Naive B cell (primary cell): ENCODE results near the gene TFRC. TPM values are rescaled to one million over a fixed set of nuclear protein-coding genes. Genes with fewer than 3 reads are reported as not detected.
"Not testable (repeated sequence)": the region's sequence is repeated elsewhere in the genome, so short reads cannot be mapped to it uniquely, and the experiment has no call there.

ENCODE experiments used
- ATAC-seq, 2 donors: fragments of 150-1000 bp; cut with Tn5 transposase; 2 replicates each; pipeline ENCODE4 v1.10.0; 2021; ENCODE audit warnings: low read depth in 2 of 2, mild to moderate bottlenecking in 2 of 2, moderate library complexity in 2 of 2
- DNase-seq: peaks from one replicate; pipeline ENCODE4 v3.0.0; 2022
- H3K27ac Mint-ChIP-seq, 6 donors: one replicate each; pipeline ENCODE4 v1.8.0; 2020 to 2022; ENCODE audit warnings: mild to moderate bottlenecking in 6 of 6, mixed read lengths in 6 of 6, moderate library complexity in 5 of 6, inconsistent platforms in 2 of 6
- H3K27me3 Mint-ChIP-seq, 3 donors: one replicate each; pipeline ENCODE4 v1.8.0; 2021 to 2022; ENCODE audit warnings: mixed read lengths in 3 of 3, mild to moderate bottlenecking in 1 of 3
- H3K36me3 Mint-ChIP-seq, 2 donors: one replicate each; pipeline ENCODE4 v1.8.0; 2020 to 2022; ENCODE audit warnings: mixed read lengths in 2 of 2, inconsistent platforms in 1 of 2, mild to moderate bottlenecking in 1 of 2
- H3K4me1 Mint-ChIP-seq, 3 donors: one replicate each; pipeline ENCODE4 v1.8.0; 2020 to 2022; ENCODE audit warnings: mixed read lengths in 3 of 3, inconsistent platforms in 1 of 3, mild to moderate bottlenecking in 1 of 3, moderate library complexity in 1 of 3
- H3K4me3 Mint-ChIP-seq, 8 donors: one replicate each; pipeline ENCODE4 v1.8.0; 2020 to 2022; ENCODE audit warnings: mild to moderate bottlenecking in 8 of 8, mixed read lengths in 8 of 8, moderate library complexity in 8 of 8, inconsistent platforms in 2 of 8
- H3K9me3 Mint-ChIP-seq, 7 donors: one replicate each; pipeline ENCODE4 v1.8.0; 2020 to 2022; ENCODE audit warnings: mixed read lengths in 7 of 7, mild to moderate bottlenecking in 5 of 7, inconsistent platforms in 2 of 7, moderate library complexity in 1 of 7
- polyA plus RNA-seq, 6 donors: library from polyadenylated mRNA; unstranded; fragments of 300-500 nt; fragmentation: Illumina TruSeq; gene quantifications; one replicate each; pipeline ENCODE4 v1.2.3, GENCODE V29; 2021; ENCODE audit warnings: low read depth in 6 of 6

Gene TFRC
- polyA plus RNA-seq, 6 donors from 2014 or later = 15.0 to 33.8 (median 25.4) TPM

DNA sequence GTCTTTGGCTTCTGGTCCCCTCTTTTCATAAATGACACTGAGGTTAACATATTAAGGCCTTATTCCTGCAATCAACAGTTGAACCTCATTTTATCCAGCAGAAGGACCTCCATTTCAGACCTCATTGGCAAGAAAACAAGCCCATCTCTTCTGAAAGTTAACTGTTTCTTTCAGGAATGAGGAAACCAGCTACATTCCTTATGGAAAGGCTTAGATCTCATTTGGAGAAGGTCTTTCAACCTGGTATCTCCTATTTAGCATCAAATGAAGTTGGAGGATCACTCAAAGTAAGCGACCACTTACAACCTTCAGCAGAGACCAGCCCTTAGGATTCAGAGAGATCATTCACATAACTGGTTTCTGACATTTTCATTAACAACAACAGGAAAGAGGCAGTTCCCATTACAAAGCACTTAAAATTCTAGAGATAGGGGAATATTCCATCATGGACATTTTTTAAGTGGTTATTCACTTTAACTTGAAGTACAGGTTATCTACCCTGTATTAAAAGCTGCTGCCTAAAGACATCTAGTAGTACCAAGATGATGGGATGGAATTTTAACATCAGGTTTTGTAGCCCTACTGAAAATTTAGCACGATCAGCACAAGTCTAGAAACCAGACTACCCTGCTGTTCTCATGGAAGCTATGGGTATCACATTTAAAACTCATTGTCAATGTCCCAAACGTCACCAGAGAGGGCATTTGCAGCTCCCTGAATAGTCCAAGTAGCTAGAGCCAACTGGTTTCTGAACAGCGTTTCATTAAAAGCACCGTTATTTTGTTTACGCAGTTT is 30.4 kb downstream of the TFRC start:
- no peaks in the 10 kb centered on the region for H3K9me3 Mint-ChIP-seq
- H3K36me3 Mint-ChIP-seq = peaks cover 20% of the 10 kb centered on the region in 2 donors
- H3K4me3 Mint-ChIP-seq = no peak overlapping the region
- no peaks in the 10 kb centered on the region for H3K27me3 Mint-ChIP-seq
- no peaks in the 10 kb centered on the region for H3K4me1 Mint-ChIP-seq
- H3K27ac Mint-ChIP-seq = peak overlapping the region in 2 of 6 donors; percentile 17 to 73
- no peak for ATAC-seq
- DNase-seq = no peak

DNA sequence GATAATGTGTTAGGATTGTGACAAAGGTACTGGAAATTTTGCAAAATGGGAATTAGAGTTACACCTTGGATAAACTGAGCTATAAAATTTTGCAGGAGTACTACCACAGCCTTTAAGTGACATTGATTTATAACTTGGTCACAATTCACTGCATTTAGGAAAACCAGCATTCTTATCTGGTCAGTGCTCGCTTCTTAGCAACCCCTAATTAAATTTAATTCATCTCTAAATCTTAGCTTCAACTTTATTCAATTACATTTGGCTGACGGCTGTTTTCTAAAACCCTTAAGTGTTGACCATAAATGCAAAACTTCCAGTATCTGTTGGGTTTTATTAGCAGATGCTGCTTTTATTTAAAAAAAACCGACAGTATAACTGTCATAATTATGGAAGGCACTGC is 31.3 kb downstream of the TFRC start:
- peaks cover 20% of the 10 kb centered on the region in 2 donors for H3K36me3 Mint-ChIP-seq
- no peak overlapping the region for H3K27ac Mint-ChIP-seq
- no peaks in the 10 kb centered on the region for H3K4me1 Mint-ChIP-seq
- ATAC-seq (no peak), DNase-seq (no peak)
- H3K9me3 Mint-ChIP-seq = no peaks in the 10 kb centered on the region
- no peak overlapping the region for H3K4me3 Mint-ChIP-seq
- no peaks in the 10 kb centered on the region for H3K27me3 Mint-ChIP-seq

DNA sequence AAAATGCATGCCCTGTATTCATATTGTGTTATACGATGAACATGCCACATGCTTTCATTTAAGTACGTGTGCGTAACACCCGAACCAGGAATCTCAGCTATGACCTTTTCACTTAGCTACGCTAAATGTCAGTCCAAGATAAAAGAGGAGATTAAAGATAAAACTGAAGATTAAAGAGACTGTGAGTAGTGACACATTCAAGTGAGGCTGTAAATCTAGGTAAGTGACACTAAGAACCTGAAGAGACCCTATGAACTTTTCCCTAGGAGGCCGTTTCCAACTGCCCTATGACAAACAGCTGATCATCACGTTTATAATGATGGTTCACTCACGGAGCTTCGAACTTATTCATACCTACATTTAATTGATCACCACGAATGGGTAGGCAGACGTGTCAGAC is 32.2 kb downstream of the TFRC start:
- Mint-ChIP-seq H3K9me3 (no peaks in the 10 kb centered on the region), H3K36me3 (peaks cover 12 to 13% of the 10 kb centered on the region in 2 donors), H3K4me3 (no peak overlapping the region), H3K4me1 (no peaks in the 10 kb centered on the region), H3K27ac (no peak overlapping the region), H3K27me3 (no peaks in the 10 kb centered on the region)
- ATAC-seq (no peak), DNase-seq (no peak)

DNA sequence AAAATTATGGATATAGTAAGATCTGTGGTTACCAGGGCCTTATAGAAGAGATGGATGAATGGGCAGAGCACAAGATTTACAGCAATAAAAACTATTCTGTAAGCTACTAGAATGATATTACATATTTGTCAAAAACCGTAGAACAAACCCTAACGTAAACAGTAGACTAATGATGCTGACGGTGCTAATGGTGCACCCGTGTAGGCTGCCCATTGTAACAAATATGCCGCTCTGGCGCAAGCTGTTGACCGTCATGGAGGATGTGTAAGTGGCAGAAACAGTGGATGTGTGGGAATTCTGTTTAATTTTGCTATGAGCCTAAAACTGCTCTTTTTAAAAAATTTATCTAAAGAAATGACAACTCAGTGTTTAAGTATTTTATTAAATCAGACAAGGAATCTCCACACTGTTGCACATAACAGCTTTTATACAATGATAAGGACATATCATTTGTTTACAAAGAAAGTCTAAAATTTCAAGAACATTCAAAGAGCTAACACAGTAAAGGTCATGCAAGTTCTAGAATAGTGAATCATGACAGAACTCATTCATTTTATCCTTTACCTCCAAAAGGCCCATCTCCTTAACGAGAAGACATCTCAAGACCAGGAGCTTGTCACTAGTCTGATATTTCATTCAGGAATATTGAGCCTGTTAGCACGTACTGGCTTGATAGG is 32.8 kb downstream of the TFRC start:
- Mint-ChIP-seq H3K4me3 (no peak overlapping the region), H3K36me3 (peaks cover 9 to 10% of the 10 kb centered on the region in 2 donors), H3K27me3 (no peaks in the 10 kb centered on the region), H3K4me1 (no peaks in the 10 kb centered on the region), H3K27ac (no peak overlapping the region), H3K9me3 (no peaks in the 10 kb centered on the region)
- ATAC-seq = no peak
- DNase-seq = no peak

DNA sequence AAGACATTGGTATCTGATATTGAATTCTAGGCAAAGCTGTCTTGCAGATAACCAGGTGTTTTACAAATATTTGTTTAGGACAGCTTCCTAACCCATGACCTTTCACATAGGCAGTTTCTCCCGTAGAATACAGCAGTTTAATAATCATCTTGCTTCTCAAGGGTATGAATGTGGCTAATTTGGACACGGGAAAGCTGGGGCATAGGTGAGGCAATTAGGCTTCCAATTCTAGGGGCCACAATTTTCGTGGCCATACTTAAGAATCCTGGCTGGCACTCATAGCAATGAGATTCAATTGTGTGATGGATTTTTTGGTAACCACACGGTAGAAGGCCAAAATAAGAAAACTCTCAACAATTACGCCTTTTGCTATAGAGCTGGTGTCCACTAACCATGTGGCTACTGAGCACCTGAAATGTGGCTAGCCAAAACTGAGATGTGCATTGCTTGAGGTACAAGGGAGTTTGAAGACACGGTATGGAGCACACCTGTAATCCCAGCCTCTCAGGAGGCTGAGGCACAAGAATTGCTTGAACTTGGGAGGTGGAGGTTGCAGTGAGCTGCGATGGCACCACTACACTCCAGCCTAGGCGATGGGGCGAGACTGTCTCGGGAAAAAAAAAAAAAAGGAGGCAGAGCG is 34.4 kb downstream of the TFRC start:
- Mint-ChIP-seq H3K4me3 (no peak overlapping the region), H3K27ac (peak overlapping the region in 1 of 6 donors; percentile 51)

DNA sequence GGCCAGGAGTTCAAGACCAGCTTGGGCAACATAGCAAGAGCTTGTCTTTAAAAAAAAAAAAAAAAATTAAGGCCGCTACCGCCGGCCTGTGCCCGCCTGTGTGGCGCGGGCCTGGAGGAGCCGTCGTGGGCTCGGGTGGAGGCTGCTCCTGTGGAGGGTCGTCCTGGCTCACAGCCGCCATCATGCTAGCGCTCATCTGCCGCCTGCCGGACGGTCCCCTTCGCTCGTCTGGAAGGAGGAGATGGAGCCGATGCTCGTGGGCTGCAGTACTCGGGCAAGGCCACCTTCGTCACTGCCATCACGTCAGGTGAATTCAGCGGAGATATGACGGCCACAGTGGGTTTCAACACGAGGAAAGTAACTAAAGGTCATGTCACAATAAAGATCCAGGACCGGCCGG is 37.4 kb downstream of the TFRC start:
- Mint-ChIP-seq H3K27ac (peak overlapping the region in 1 of 6 donors; percentile 32), H3K4me1 (no peaks in the 10 kb centered on the region), H3K9me3 (peaks cover 4 to 28% (median 12%) of the 10 kb centered on the region in 7 donors), H3K4me3 (no peak overlapping the region), H3K27me3 (no peaks in the 10 kb centered on the region), H3K36me3 (peaks cover 9 to 13% of the 10 kb centered on the region in 2 donors)
- ATAC-seq = no peak
- DNase-seq = no peak

More for the DNA sequence above, 34.4 kb downstream of the TFRC start:
- Mint-ChIP-seq H3K27me3 (no peaks in the 10 kb centered on the region), H3K36me3 (peaks cover 12 to 13% of the 10 kb centered on the region in 2 donors), H3K4me1 (no peaks in the 10 kb centered on the region), H3K9me3 (peaks cover 0 to 5% (median 0%) of the 10 kb centered on the region in 7 donors)
- DNase-seq (no peak), ATAC-seq (no peak)

DNA sequence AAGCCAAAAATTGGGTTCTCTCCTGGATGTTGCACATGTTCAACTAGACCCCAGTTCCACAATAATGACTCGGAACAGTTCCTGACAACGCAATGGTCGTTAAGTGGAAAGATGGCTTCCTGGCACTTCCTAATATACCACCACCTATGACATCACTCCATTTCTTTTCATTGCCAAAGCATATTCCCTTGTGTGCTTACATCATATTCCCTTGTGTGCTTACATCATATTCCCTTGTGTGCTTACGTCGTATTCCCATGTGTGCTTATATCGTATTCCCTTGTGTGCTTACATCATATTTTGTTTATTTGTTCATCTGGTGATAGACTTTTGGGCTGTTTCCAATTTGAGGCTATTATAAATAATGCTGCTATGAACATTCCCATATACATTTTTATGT is 39.2 kb downstream of the TFRC start:
- H3K27me3 Mint-ChIP-seq = no peaks in the 10 kb centered on the region
- no peak overlapping the region for H3K27ac Mint-ChIP-seq
- no peak for ATAC-seq
- H3K9me3 Mint-ChIP-seq = peaks cover 4 to 33% (median 12%) of the 10 kb centered on the region in 7 donors
- H3K4me1 Mint-ChIP-seq = no peaks in the 10 kb centered on the region
- H3K36me3 Mint-ChIP-seq = peaks cover 8 to 9% of the 10 kb centered on the region in 2 donors
- H3K4me3 Mint-ChIP-seq = no peak overlapping the region
- no peak for DNase-seq

DNA sequence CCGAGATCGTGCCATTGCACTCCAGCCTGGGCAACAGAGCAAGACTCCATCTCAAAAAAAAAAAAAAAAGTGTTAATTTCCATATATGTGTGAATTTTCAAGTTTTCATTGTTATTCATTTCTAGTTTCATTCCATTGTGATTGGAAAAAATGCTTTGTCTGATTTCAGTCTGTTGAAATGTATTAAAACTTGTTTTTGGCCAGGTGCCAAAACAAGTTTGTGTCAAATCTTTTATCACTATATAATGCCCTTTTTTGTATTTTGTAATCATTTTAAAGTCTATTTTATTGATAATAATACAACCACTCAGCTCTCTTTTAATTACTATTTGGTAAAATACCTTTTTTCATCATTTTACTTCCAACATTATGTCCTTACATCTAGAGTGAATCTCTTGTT is 42.5 kb downstream of the TFRC start:
- no peak overlapping the region for H3K27ac Mint-ChIP-seq
- peaks cover 8 to 16% of the 10 kb centered on the region in 2 donors for H3K36me3 Mint-ChIP-seq
- DNase-seq = no peak
- no peak for ATAC-seq
- peaks cover 9 to 34% (median 12%) of the 10 kb centered on the region in 7 donors for H3K9me3 Mint-ChIP-seq
- H3K4me3 Mint-ChIP-seq = no peak overlapping the region
- no peaks in the 10 kb centered on the region for H3K4me1 Mint-ChIP-seq
- no peaks in the 10 kb centered on the region for H3K27me3 Mint-ChIP-seq

DNA sequence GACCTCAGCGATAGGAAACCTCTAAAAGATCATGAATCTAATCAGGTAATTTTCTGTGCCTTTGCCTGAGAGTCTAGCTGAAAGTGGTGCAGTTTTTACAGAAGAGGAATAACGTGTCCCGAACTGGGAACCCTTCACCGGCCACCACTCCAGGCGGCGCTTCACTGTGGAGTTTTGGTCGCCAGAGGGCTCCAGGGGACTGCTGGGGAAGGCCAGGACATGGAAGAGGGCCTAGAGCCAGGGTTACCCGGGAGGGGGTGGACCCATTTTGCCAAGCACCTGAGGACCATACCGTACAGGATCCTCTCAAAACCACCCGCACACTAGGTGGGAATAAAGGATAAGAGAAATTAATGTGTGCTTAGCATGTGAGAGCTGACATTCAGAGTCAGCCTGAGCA is 55.8 kb downstream of the TFRC start:
- DNase-seq, H3K27ac Mint-ChIP-seq, ATAC-seq, H3K9me3 Mint-ChIP-seq, H3K36me3 Mint-ChIP-seq, H3K4me1 Mint-ChIP-seq, H3K4me3 Mint-ChIP-seq: not testable (repeated sequence)
- peaks cover 0 to 11% (median 6%) of the 10 kb centered on the region in 3 donors for H3K27me3 Mint-ChIP-seq

DNA sequence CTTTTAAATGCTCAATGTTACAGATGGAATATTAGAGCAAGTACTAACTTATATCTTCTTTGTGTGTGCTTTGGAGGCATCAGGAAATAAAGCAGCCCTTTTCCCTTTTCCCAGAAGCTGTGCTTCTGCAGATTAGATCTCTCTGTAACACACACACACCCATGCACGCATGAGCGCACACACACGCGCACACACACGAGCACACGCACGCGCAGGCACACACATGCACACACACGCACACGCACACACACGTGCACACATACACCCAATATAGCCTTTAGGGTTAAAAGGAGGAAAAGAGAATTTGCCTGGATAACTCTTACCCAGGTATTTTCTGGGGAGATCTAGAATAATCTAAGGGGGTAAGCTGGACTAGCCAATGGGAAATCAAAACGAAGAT is 56.9 kb downstream of the TFRC start:
- ATAC-seq (no peak), DNase-seq (no peak)
- H3K27ac Mint-ChIP-seq = no peak overlapping the region
- peaks cover 0 to 11% (median 6%) of the 10 kb centered on the region in 3 donors for H3K27me3 Mint-ChIP-seq
- no peaks in the 10 kb centered on the region for H3K9me3 Mint-ChIP-seq
- no peak overlapping the region for H3K4me3 Mint-ChIP-seq
- no peaks in the 10 kb centered on the region for H3K36me3 Mint-ChIP-seq
- H3K4me1 Mint-ChIP-seq = no peaks in the 10 kb centered on the region

DNA sequence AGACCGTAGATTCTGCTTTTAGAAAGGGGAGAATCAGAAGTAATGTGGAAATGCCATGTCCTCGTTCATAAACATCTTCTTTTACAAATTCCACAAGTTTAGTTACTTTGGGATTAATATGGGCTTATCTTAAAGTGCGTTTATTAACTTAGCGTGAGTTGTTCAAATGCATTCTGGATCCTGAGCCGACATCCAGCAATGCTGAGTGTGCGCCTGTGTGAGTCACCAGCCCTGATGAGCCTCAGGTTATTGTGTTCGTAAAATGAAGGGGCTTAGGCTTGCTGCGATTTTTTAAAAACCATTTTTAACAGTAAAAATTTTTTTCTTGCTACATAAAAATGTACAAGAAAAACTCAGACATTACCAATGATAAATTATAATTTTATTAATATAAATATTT is 57.9 kb downstream of the TFRC start:
- no peaks in the 10 kb centered on the region for H3K36me3 Mint-ChIP-seq

DNA sequence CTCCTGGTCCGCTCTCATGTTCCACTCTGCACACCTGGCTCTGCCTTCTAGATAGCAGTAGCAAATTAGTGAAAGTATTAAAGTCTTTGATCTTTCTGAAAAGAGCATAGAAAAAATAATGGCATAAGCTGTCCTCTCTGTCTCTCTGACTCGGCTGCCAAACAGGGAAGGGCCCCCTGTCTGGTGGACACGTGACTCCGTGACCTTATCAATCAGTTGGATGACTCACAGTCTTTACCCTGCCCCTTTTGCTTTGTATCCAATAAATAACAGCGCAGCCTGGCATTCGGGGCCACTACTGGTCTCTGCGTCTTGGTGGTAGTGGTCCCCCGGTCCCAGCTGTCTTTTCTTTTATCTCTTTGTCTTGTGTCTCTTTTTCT is 59.4 kb downstream of the TFRC start:
- H3K9me3 Mint-ChIP-seq, H3K4me1 Mint-ChIP-seq, H3K36me3 Mint-ChIP-seq, DNase-seq, H3K27me3 Mint-ChIP-seq, ATAC-seq, H3K27ac Mint-ChIP-seq, H3K4me3 Mint-ChIP-seq: not testable (repeated sequence)

More for the DNA sequence above, 57.9 kb downstream of the TFRC start:
- no peaks in the 10 kb centered on the region for H3K4me1 Mint-ChIP-seq
- ATAC-seq (no peak), DNase-seq (no peak)
- H3K27me3 Mint-ChIP-seq = peaks cover 0 to 6% (median 4%) of the 10 kb centered on the region in 3 donors
- no peak overlapping the region for H3K27ac Mint-ChIP-seq
- no peaks in the 10 kb centered on the region for H3K9me3 Mint-ChIP-seq
- H3K4me3 Mint-ChIP-seq = no peak overlapping the region

DNA sequence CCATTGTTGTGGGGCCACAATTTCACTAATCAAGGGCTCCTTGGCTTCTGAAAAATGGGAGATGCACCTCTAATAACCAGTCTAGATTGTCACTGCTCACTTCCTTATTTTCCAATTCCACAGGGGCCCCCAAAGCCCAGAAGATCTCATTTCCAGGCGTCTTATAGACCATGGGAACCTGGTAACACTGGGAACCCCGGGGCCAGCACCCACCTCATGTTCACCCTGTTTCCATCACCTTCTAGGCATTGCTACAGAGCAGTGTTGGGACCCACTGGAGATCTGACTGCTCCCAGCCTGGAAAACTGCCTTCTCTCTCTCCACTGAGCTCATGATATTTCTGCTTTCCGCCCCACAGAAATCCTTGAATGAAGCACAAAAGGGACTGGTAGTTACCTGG is 61.5 kb downstream of the TFRC start:
- no peaks in the 10 kb centered on the region for H3K4me1 Mint-ChIP-seq
- no peaks in the 10 kb centered on the region for H3K36me3 Mint-ChIP-seq
- H3K27ac Mint-ChIP-seq = no peak overlapping the region
- H3K9me3 Mint-ChIP-seq = peaks cover 0 to 3% (median 0%) of the 10 kb centered on the region in 7 donors
- no peak for ATAC-seq
- peaks cover 0 to 11% (median 0%) of the 10 kb centered on the region in 3 donors for H3K27me3 Mint-ChIP-seq
- H3K4me3 Mint-ChIP-seq = no peak overlapping the region
- DNase-seq = no peak

DNA sequence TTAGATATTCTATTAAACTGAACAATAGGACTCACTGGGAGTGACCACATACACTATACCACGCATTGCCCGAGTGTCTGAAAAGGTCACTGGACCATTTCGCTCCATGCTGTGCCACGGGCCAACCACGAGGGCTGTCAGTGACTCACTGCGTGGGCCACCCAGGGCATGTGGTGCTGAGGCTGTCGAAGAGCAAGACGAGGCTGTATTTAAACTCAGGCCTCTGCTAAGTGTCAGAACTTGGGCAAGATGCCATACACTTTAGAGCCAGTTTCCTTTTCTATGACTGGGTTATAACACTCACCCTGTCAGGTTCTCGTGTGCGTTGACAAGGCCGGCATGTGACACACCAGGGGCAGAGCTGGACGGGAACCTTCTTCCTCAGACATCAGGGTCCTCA is 62.3 kb downstream of the TFRC start:
- H3K36me3 Mint-ChIP-seq, DNase-seq, H3K4me1 Mint-ChIP-seq, H3K9me3 Mint-ChIP-seq, ATAC-seq: not testable (repeated sequence)
- Mint-ChIP-seq H3K4me3 (peak overlapping the region in 1 of 8 donors; percentile 50), H3K27ac (peak overlapping the region in 1 of 6 donors; percentile 50), H3K27me3 (peaks cover 0 to 11% (median 0%) of the 10 kb centered on the region in 3 donors)
